ENCODE measurements around the gene SIX3. TPM values are rescaled to one million over a fixed set of nuclear protein-coding genes. Genes with fewer than 3 reads are reported as not detected.

The SIX3 gene
- total RNA-seq, 1 experiment from 2014 or later, result 3.0 TPM

DNA sequence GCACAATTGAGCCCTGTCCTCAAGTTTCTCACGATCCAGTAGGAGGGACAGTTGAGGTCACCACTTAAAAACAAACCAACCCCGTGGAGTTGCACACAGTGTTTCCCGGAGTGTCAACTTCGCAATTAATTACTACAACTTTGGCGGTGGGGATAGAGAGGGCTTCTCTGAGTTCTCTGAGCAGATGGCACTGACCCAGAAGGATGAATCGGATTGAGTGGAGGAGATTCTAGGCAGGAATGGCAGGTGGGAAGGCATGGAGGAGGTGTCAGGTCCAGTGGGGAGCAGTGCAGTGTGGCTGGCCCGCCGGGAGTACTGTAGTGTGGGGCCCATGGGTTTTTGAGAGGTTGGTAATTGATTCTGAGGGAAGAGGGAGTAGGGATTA is 12.0 kb downstream of the SIX3 start:
- peak; percentile 52 for DNase-seq
- peaks cover 77% of the 10 kb centered on the region for H3K27me3 ChIP-seq (ENCODE audit: control insufficient read depth, insufficient read depth, low read length)
- H3K4me3 ChIP-seq (ENCODE audit: insufficient read depth, low read depth, low read length), result no peak overlapping the region
- no peaks in the 10 kb centered on the region for H3K36me3 ChIP-seq (replicated peaks; ENCODE audit: control insufficient read depth, insufficient read depth, low read length)

DNA sequence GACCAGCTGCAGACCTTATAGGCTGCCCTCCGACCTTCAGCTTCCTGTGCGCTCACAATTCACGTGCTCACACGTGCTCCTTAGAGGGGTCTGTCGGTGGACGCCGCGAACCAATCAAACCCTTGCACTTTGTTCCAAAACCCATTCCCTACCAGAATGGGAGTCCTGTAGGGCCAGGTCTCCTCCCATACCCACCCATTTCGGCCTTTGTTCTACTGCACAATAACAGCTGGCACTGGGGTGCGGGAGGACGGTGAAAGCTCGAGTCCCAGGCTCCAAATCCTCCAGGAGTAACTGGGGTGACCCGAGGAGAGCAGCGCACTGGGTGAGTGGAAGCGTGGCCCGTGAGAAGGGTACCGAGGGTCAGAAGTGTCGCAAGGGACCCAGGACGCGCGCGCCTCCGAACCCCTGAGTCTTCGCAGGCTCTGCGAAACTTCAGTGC is 13.0 kb downstream of the SIX3 start:
- H3K27me3 ChIP-seq (ENCODE audit: control insufficient read depth, insufficient read depth, low read length), result peaks cover 67% of the 10 kb centered on the region
- DNase-seq, result peak; percentile 68
- H3K4me3 ChIP-seq (ENCODE audit: insufficient read depth, low read depth, low read length), result no peak overlapping the region; the same call in 1 of the 2 replicates
- no peaks in the 10 kb centered on the region for H3K36me3 ChIP-seq (replicated peaks; ENCODE audit: control insufficient read depth, insufficient read depth, low read length)

DNA sequence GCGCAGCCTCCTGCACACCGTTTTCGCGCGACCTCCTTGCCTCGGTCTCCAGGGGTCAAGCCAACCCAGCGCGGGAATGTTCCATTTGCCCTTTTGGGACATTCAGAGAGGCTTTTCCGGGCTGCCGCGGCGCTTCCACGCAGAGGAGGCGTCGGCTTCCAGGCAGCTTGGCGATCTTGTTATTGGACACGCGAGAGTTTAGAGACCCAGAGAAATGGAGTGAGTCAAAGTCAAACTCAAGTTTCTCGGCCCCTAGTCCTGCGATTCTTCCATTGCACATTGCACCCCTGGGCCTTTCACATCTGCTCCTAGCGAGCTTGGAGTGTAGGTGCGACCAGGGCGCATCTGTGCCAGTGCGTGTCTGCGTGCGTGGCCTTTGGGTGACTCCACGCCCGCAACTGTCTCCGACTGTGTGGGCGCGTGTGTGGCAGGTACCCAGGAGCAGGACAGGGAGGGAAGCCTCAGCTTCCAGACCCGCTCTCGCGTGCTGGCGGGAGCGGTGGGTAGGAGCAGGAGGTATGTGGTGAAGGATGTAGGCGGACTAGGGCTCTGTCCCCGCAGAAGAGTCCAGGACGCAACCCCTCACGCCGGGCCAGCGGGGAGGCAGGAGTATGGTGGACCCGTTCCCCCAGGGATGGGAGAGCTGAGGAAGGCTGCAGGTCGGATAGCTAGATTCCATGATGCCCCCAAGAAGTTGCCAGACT is 13.5 kb downstream of the SIX3 start:
- Histone ChIP-seq H3K36me3 (replicated peaks; ENCODE audit: control insufficient read depth, insufficient read depth, low read length) (no peaks in the 10 kb centered on the region), H3K27me3 (ENCODE audit: control insufficient read depth, insufficient read depth, low read length) (peaks cover 63% of the 10 kb centered on the region), H3K4me3 (ENCODE audit: insufficient read depth, low read depth, low read length) (peak overlapping the region; percentile 25)
- DNase-seq, result peak; percentile 66

DNA sequence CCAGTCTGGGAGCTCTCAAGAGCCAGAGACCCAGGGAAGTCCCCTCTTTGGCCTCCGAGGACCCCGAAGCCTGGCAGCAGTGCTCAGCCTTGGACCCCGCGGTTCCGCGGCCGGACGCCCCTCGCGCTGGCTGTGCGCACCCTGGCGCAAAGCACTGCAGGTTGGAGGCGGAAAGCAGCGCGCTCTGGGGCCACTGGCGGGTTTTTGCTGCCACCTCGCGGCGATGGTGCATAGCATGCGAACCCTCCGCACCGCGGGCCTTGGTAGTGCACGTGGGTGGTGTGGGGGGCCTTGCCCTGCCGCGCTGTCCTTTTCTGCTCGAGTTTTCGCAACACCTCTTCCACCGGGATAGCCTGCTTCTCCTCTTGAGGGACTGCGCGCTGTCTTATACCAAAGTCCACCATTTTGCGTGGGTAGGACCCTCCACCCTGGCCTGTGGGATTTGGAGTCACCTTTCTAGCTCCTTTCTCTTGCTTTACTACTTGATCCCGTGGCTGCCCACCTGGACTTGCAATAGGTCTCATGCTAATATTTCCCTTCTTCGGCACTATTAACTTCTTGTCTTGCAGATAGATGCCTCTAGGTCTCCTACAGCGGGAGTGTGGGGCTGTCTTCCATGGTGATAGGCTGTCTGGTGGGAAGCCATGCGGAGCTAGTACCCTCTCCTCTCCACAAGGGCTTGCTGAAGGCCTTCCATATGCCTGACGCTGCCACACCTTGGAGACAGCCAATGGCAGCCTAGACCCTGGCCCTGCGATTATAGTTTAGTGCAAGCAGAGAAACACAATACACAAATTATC is 14.3 kb downstream of the SIX3 start:
- no peaks in the 10 kb centered on the region for H3K36me3 ChIP-seq (replicated peaks; ENCODE audit: control insufficient read depth, insufficient read depth, low read length)
- peak; percentile 93 for DNase-seq
- H3K27me3 ChIP-seq (ENCODE audit: control insufficient read depth, insufficient read depth, low read length), result peaks cover 56% of the 10 kb centered on the region
- peak overlapping the region; percentile 25 for H3K4me3 ChIP-seq (ENCODE audit: insufficient read depth, low read depth, low read length)

DNA sequence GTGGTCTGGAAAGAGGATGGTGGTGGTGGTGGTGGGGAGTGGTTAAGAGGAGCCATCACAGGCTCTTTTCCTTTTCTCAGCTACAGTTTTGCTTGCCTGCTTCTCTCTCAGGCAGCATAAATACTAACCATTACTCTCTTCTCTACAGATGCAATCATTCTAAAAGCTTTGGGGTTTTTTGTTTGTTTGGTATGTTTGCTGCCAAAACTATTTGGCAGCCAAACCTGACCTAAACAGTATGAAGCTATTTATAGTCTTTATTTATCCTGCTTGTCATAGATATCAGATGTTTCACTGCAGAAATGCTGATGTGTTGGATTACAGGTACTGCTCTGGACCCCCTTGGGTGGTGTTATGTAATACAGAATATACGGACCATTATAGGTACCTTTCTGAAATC is 15.3 kb downstream of the SIX3 start:
- no peak for DNase-seq
- Histone ChIP-seq H3K4me3 (ENCODE audit: insufficient read depth, low read depth, low read length) (no peak overlapping the region), H3K36me3 (replicated peaks; ENCODE audit: control insufficient read depth, insufficient read depth, low read length) (no peaks in the 10 kb centered on the region), H3K27me3 (ENCODE audit: control insufficient read depth, insufficient read depth, low read length) (peaks cover 46% of the 10 kb centered on the region)

DNA sequence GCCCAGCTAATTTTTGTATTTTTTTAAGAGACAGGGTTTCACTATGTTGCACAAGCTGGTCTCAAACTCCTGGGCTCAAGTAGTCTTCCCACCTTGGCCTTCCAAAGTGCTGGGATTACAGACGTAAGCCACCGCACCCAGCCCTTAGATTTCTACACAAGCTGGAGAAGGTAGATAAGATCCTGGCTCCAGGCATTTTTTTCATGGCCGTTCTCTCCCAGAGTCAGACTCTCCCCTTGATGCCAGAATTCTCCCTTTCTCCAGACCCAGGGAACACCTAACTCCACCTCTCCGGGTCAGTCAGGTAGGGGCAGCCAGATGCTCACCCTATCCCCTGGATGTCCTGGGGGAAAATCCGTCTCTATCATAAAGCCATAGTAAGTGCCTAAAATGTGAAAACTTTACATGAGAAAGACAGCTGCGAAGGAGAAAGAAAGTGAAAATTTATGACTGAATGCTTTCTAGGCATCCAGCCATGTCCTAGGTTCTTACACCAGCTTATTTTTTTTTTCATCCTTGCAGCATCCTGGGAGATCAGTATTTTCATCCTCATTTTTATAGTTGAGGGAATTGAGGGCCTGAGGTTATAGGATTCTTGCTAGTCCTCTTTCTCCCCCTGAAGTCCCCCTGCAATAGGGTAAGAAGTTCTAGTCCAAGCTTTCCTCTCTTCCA is 16.3 kb downstream of the SIX3 start:
- no peak for DNase-seq
- H3K27me3 ChIP-seq (ENCODE audit: control insufficient read depth, insufficient read depth, low read length), result peaks cover 37% of the 10 kb centered on the region
- H3K36me3 ChIP-seq (replicated peaks; ENCODE audit: control insufficient read depth, insufficient read depth, low read length), result no peaks in the 10 kb centered on the region
- H3K4me3 ChIP-seq (ENCODE audit: insufficient read depth, low read depth, low read length), result no peak overlapping the region

DNA sequence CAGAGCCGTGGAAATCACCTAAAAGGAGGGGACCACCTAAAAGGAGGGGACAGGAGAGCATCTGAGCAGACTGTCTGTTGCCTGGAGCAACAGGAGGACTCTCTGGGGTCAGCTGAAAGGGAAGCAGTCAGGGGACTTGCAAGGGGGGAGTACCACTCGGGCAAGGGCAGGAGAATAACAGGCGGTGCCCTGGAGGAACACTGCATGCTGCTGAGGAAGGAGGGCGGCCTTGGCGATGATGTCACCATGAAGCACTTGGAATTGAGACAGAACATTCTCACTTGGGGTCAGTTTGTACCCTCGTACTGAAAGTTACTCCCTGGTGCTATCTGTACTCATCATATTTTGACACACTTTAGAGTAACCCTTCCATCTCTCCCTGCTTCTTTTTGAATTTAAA is 18.4 kb downstream of the SIX3 start:
- peaks cover 18% of the 10 kb centered on the region for H3K27me3 ChIP-seq (ENCODE audit: control insufficient read depth, insufficient read depth, low read length)
- no peak for DNase-seq
- H3K36me3 ChIP-seq (replicated peaks; ENCODE audit: control insufficient read depth, insufficient read depth, low read length), result no peaks in the 10 kb centered on the region
- H3K4me3 ChIP-seq (ENCODE audit: insufficient read depth, low read depth, low read length), result no peak overlapping the region

DNA sequence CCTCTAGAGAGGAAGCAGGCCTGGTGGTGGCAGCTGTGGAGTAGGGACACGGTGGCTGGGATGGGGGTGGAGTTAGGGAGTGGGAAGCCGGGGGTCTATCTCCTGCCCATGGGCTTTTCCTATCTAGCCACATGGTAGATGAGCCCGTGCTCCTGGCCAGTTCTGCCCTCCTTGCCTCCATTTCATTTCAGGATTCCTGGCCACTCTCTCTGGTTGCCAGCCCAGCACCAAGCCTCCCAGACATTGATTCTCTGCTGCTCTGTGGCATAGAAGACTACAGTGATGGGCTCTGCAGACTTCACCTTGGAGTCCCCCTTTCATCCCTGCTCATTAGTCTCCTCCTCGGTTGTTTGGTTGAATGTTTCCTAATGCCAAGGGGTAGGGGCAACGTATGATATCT is 19.4 kb downstream of the SIX3 start:
- Histone ChIP-seq H3K27me3 (ENCODE audit: control insufficient read depth, insufficient read depth, low read length) (peaks cover 11% of the 10 kb centered on the region), H3K36me3 (replicated peaks; ENCODE audit: control insufficient read depth, insufficient read depth, low read length) (no peaks in the 10 kb centered on the region), H3K4me3 (ENCODE audit: insufficient read depth, low read depth, low read length) (no peak overlapping the region)
- no peak for DNase-seq

DNA sequence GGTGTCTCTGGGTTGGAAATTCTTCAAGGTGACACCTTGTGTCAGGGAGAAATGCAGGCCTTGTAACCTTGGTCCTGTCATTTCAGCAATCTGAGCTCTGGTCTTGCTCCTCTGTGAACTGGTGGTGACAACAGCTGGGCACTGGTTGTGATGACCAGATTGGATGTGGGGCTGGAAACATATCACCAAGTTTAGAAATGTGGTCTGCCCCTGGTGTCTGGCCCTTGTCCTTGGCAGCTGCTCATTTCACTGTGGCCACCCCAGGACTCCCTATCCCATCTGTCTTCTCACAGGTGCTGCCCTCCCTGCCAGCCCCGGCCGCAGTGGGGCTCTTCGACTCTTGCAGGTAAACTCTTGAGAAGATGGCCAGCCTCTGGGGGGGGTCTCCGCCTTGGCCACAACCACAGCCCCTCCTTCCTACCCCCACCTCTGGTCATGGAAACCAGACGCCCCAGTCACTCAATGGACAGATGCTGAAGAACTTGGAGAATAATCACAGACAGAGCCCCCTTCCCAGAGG is 20.7 kb downstream of the SIX3 start:
- Histone ChIP-seq H3K27me3 (ENCODE audit: control insufficient read depth, insufficient read depth, low read length) (peaks cover 8% of the 10 kb centered on the region; the same call in 1 of the 2 replicates), H3K36me3 (replicated peaks; ENCODE audit: control insufficient read depth, insufficient read depth, low read length) (no peaks in the 10 kb centered on the region), H3K4me3 (ENCODE audit: insufficient read depth, low read depth, low read length) (no peak overlapping the region)
- no peak for DNase-seq

DNA sequence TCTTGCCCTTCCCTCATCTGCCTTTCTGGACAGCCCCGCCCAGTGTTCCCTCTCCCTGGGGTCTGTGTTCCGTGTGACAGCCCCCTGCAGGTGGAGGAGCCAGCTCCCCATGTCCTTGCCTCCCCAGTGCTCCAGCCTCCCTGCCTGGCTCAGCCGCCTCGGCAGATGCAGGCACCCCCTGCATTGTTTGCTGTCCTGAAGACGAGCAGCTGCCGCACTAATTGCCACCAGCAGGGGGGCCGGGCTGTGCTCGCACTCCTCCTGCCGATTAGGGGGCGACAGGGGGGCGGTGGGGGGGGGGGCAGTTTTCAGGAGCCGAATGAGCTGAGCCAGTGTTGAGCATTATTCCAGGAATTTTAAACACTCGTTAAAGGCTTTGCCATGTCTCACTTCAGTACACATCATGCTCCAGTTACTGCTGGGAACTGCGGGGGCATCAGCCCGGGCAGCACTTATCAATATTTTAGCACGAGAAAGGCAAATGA is 23.3 kb downstream of the SIX3 start:
- Histone ChIP-seq H3K27me3 (ENCODE audit: control insufficient read depth, insufficient read depth, low read length) (peaks cover 6% of the 10 kb centered on the region; the same call in 1 of the 2 replicates), H3K36me3 (replicated peaks; ENCODE audit: control insufficient read depth, insufficient read depth, low read length) (no peaks in the 10 kb centered on the region), H3K4me3 (ENCODE audit: insufficient read depth, low read depth, low read length) (no peak overlapping the region)
- DNase-seq, result peak; percentile 90

DNA sequence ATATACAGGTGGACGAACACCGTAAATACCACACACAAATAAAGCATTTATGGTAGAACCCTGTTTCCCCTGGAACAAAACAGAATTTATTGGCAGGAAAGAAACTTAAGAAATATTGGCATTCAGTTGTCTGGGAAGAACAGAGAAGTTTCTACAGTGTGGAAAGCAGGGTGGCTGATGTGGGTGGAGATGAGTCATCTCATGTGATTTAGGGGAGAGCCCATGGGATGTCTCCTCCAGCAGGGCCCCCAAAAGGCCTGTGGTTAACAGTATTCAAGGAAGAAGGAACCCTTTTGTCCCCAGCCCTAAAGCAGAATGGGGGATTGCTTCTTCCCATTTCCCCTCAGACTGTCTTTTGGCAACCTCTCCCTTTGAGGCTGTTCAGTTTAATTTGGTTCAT is 24.2 kb downstream of the SIX3 start:
- H3K4me3 ChIP-seq (ENCODE audit: insufficient read depth, low read depth, low read length), result no peak overlapping the region
- no peak for DNase-seq
- H3K36me3 ChIP-seq (replicated peaks; ENCODE audit: control insufficient read depth, insufficient read depth, low read length), result no peaks in the 10 kb centered on the region
- peaks cover 6% of the 10 kb centered on the region; the same call in 1 of the 2 replicates for H3K27me3 ChIP-seq (ENCODE audit: control insufficient read depth, insufficient read depth, low read length)

DNA sequence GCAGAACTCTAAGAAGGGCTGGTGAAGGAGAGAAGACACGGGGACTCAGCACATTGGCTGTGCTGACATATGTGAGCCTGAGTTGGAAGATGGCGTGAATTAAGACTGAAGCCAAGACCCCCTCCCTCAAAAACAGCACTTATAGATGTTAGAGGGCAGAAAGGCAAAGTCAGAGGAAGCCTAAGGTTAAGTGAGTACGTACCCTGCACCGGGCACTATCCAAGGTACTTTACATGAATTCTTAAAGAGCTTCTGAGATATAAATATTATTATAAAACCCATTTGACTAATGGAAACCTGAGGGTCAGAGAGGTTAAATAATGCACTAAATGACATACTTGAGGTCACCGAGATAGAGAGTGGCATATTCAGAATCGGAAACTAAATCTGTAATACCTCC is 25.6 kb downstream of the SIX3 start:
- no peak for DNase-seq
- no peaks in the 10 kb centered on the region for H3K36me3 ChIP-seq (replicated peaks; ENCODE audit: control insufficient read depth, insufficient read depth, low read length)
- H3K27me3 ChIP-seq (ENCODE audit: control insufficient read depth, insufficient read depth, low read length), result peaks cover 5% of the 10 kb centered on the region; the same call in 1 of the 2 replicates
- H3K4me3 ChIP-seq (ENCODE audit: insufficient read depth, low read depth, low read length), result no peak overlapping the region

DNA sequence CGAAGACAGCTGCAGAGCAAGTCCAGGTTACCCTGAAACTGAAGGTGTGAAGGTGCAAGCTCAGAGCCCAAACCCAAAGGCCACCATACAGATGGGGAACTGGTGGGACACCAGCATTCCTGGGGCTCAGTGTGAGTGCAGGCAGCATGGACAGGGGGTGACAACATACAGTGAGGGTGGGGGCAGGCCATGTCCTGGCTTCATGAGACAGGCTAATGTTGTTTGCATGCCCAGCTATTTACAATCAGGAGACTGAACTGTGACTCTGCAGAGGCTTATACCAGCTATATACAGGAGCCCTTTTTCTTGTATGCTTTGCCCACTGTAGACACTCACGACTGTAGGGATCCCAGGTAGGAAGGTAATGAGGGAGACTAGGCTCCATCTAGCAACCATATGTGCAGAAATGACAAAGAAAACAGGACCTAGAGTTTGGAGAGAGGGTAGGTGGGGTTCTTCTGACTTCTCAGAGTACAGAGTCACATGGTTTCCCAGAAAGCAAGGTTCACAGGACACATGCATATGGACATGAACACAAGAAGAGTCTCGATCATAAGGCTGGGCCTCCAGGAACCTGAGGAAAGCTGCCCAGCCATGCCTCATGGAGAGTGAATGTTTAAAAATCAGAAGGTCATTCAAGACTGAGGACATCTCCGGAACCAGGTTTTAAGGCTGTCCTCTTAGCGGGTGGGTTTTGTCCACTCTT is 26.4 kb downstream of the SIX3 start:
- Histone ChIP-seq H3K4me3 (ENCODE audit: insufficient read depth, low read depth, low read length) (no peak overlapping the region), H3K36me3 (replicated peaks; ENCODE audit: control insufficient read depth, insufficient read depth, low read length) (no peaks in the 10 kb centered on the region), H3K27me3 (ENCODE audit: control insufficient read depth, insufficient read depth, low read length) (peaks cover 5% of the 10 kb centered on the region; the same call in 1 of the 2 replicates)
- no peak for DNase-seq

DNA sequence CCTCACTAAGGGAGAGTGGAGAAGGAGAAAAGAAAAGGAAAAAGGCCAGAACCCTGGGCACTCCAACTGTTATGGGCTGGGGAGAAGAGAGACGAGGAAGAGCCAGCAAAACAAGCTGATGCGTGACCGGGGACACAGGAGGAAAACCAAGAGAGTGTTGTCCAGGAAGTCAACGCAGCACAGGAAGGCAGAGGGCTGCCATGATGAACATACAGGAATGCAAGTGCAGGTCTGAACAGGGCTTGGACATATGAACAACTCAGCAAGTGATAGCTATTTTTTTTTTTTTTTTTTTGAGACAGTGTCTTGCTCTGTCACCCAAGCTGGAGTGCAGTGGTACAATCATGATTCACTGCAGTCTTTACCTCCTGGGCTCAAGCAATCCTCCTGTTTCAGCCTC is 28.4 kb downstream of the SIX3 start:
- DNase-seq, result no peak
- Histone ChIP-seq H3K4me3 (ENCODE audit: insufficient read depth, low read depth, low read length) (no peak overlapping the region), H3K36me3 (replicated peaks; ENCODE audit: control insufficient read depth, insufficient read depth, low read length) (no peaks in the 10 kb centered on the region), H3K27me3 (ENCODE audit: control insufficient read depth, insufficient read depth, low read length) (0 out of 2 replicates have a peak, but pooled peaks cover 3% of the 10 kb centered on the region)
